Stomach (tissue), 9 donors: ENCODE data around the gene CEACAM5. TPM values are rescaled to one million over a fixed set of nuclear protein-coding genes. Genes with fewer than 3 reads are reported as not detected.
A peak's percentile ranks its signal among the peaks of the same experiment; 100 is the strongest.

ENCODE experiments used
- DNase-seq, 2 donors: peaks; one replicate each; pipeline versions ENCODE4 v3.0.0 to v3.0.0-alpha.2; 2013 to 2019
- H3K27ac ChIP-seq, 5 donors: fragments of 200-600 bp in 4 of 5; sonication (generic) in 4 of 5; one replicate each; pipeline ENCODE4 v1.5.1; 2013 to 2019; ENCODE audit warnings: mild to moderate bottlenecking in 1 of 5, moderate library complexity in 1 of 5
- H3K27me3 ChIP-seq, 3 donors: fragments of 200-600 bp; sonication (generic); one replicate each; pipeline ENCODE4 v1.5.1; 2017 to 2019; ENCODE audit warnings: mixed run types in 1 of 3
- H3K36me3 ChIP-seq, 4 donors: fragments of 200-600 bp; sonication (generic); 1 replicate in 3 of 4; 2 replicates in 1 of 4; pipeline ENCODE4 v1.5.1; 2016 to 2019
- H3K4me1 ChIP-seq, 4 donors: fragments of 200-600 bp; sonication (generic); one replicate each; pipeline ENCODE4 v1.5.1; 2016 to 2019
- H3K4me3 ChIP-seq, 4 donors: fragments of 200-600 bp; sonication (generic) in 3 of 4; one replicate each; pipeline ENCODE4 v1.5.1; 2016 to 2019; ENCODE audit warnings: mild to moderate bottlenecking in 1 of 4
- H3K9me3 ChIP-seq, 4 donors: fragments of 200-600 bp; sonication (generic); one replicate each; pipeline ENCODE4 v1.5.1; 2016 to 2019
- CTCF ChIP-seq, 7 experiments: fragments of 450-650 bp in 4 of 7; fragments of 200-600 bp in 3 of 7; sonication (generic) in 3 of 7; IDR thresholded peaks; one replicate each; pipeline ENCODE4 v1.5.1; 2016 to 2019; ENCODE audit warnings: antibody characterized with exemption in 7 of 7, control low read depth in 2 of 7, mild to moderate bottlenecking in 1 of 7
- EP300 ChIP-seq: sonication (generic); formaldehyde crosslinking; IDR thresholded peaks from one replicate; pipeline ENCODE4 v1.6.1; 2017; ENCODE audit warnings: antibody characterized with exemption
- POLR2A ChIP-seq, 4 donors: fragments of 450-650 bp; IDR thresholded peaks; one replicate each; pipeline ENCODE4 v1.6.1; 2016; ENCODE audit warnings: antibody characterized with exemption in 4 of 4, control low read depth in 2 of 4, mild to moderate bottlenecking in 1 of 4, moderate library complexity in 1 of 4
- POLR2AphosphoS5 ChIP-seq, 3 donors: sonication (generic); formaldehyde crosslinking; IDR thresholded peaks; one replicate each; pipeline ENCODE4 v1.6.1; 2016; ENCODE audit warnings: antibody characterized with exemption in 3 of 3
- WGBS, 5 donors: extraction: QIAGEN DNeasy Blood & Tissue Kit in 3 of 5; methylation state at CpG; one replicate each; pipeline versions ENCODE4 v1.1.5 to v1.1.7; 2013 to 2018; 5-methylcytosine and 5-hydroxymethylcytosine counted together
- intact Hi-C: fragments of 100-400 bp; cut with DNase I; formaldehyde crosslinking; loops from one replicate; pipeline ENCODE4 v1.15.1; 2023; ENCODE audit warnings: low total_unique reads
- polyA plus RNA-seq, 3 donors: library from polyadenylated mRNA; stranded (reverse); fragments of 200-250 nt; gene quantifications; one replicate each; pipeline ENCODE4 v1.2.3, GENCODE V29; 2013
- total RNA-seq, 5 donors: library from RNA; depleted of rRNA; stranded (reverse); fragments of >200 nt; gene quantifications; one replicate each; pipeline versions ENCODE4 v1.1.0 to v1.2.3, GENCODE V29; 2014 to 2016
- donor health status: healthy with polysubstance abuse.
- donor health status: Bipolar disorder and iron deficiency.
- donor health status: healthy.

CEACAM5 gene
- total and polyA plus RNA-seq, 8 donors, result 0.72 to 118 (median 20.6) TPM

- no peak for TF ChIP-seq EP300
- TF ChIP-seq POLR2AphosphoS5 (IDR thresholded peaks at IDR 0.05), result no peak
- TF ChIP-seq CTCF (IDR thresholded peaks at IDR 0.05), result no peak
- TF ChIP-seq POLR2A (IDR thresholded peaks at IDR 0.05), result no peak
These were observed 7.8 kb upstream of the CEACAM5 start for GRCh38 chr19:41700381-41701195.

GRCh38 chr19:41701401-41702075 lies 6.9 kb upstream of the CEACAM5 start:
- intact Hi-C loops, result no loop called here
- H3K36me3 ChIP-seq, result no peaks in the 10 kb centered on the region
- peaks cover 0 to 12% (median 8%) of the 10 kb centered on the region in 4 donors for H3K4me1 ChIP-seq
- WGBS, 5 donors, result 13 to 44% (median 40%) methylated on average over 5 to 10 of the region's 10 CpGs
- H3K27me3 ChIP-seq, result peaks cover 0 to 49% (median 0%) of the 10 kb centered on the region in 3 donors
- H3K9me3 ChIP-seq, result no peaks in the 10 kb centered on the region
- no peak overlapping the region for H3K27ac ChIP-seq
- DNase-seq, result peak; percentile 28 to 31
- H3K4me3 ChIP-seq, result no peak overlapping the region
- no peak for TF ChIP-seq POLR2AphosphoS5 (IDR thresholded peaks at IDR 0.05)
- no peak for TF ChIP-seq CTCF (IDR thresholded peaks at IDR 0.05)
- TF ChIP-seq POLR2A (IDR thresholded peaks at IDR 0.05), result no peak
- TF ChIP-seq EP300, result no peak

More at GRCh38 chr19:41700381-41701195, 7.8 kb upstream of the CEACAM5 start:
- no peak overlapping the region for H3K4me3 ChIP-seq
- no peak overlapping the region for H3K27ac ChIP-seq
- intact Hi-C loops, result no loop called here
- H3K9me3 ChIP-seq, result no peaks in the 10 kb centered on the region
- no peaks in the 10 kb centered on the region for H3K36me3 ChIP-seq
- H3K27me3 ChIP-seq, result peaks cover 0 to 47% (median 0%) of the 10 kb centered on the region in 3 donors
- WGBS, 5 donors, result 72 to 86% (median 79%) methylated on average over 12 to 13 of the region's 13 CpGs
- H3K4me1 ChIP-seq, result peaks cover 0 to 12% (median 8%) of the 10 kb centered on the region in 4 donors
- DNase-seq, result peak in 1 of 2 donors; percentile 16

GRCh38 chr19:41702171-41702651 lies 6.2 kb upstream of the CEACAM5 start:
- Histone ChIP-seq H3K36me3 (no peaks in the 10 kb centered on the region), H3K4me1 (peaks cover 0 to 12% (median 8%) of the 10 kb centered on the region in 4 donors), H3K27ac (no peak overlapping the region), H3K9me3 (no peaks in the 10 kb centered on the region), H3K27me3 (peaks cover 0 to 49% (median 0%) of the 10 kb centered on the region in 3 donors), H3K4me3 (no peak overlapping the region)
- WGBS, 5 donors, result 55 to 73% (median 66%) methylated on average over 3 of the region's 3 CpGs
- TF ChIP-seq CTCF (IDR thresholded peaks at IDR 0.05) (no peak), POLR2A (IDR thresholded peaks at IDR 0.05) (no peak), EP300 (no peak), POLR2AphosphoS5 (IDR thresholded peaks at IDR 0.05) (no peak)
- no peak for DNase-seq
- intact Hi-C loops, result no loop called here

- H3K9me3 ChIP-seq, result no peaks in the 10 kb centered on the region
- intact Hi-C loops, result no loop called here
- 68 to 79% (median 72%) methylated on average over 6 to 8 of the region's 8 CpGs for WGBS, 5 donors
- no peak overlapping the region for H3K4me3 ChIP-seq
- TF ChIP-seq EP300 (no peak), POLR2A (IDR thresholded peaks at IDR 0.05) (no peak), POLR2AphosphoS5 (IDR thresholded peaks at IDR 0.05) (no peak), CTCF (IDR thresholded peaks at IDR 0.05) (no peak)
- no peak for DNase-seq
- H3K27ac ChIP-seq, result no peak overlapping the region
- no peaks in the 10 kb centered on the region for H3K36me3 ChIP-seq
- peaks cover 0 to 60% (median 0%) of the 10 kb centered on the region in 3 donors for H3K27me3 ChIP-seq
- peaks cover 0 to 12% (median 8%) of the 10 kb centered on the region in 4 donors for H3K4me1 ChIP-seq
These were observed 4.7 kb upstream of the CEACAM5 start for GRCh38 chr19:41703602-41704293.
